ENCODE measurements around the gene WDR73.
A peak's percentile ranks its signal among the peaks of the same experiment; 100 is the strongest.

Gene WDR73

GRCh38 chr15:84606653-84607120 lies 47.4 kb downstream of the WDR73 start:
- no peak for DNase-seq (ENCODE audit: low read depth)
- TF ChIP-seq CTCF (conservative IDR thresholded peaks at IDR 0.05; ENCODE audit: control insufficient read depth, insufficient read depth, low read depth, low read length) = no peak
- H3K4me3 ChIP-seq (ENCODE audit: control insufficient read depth, low read depth, low read length) = no peak overlapping the region

GRCh38 chr15:84605554-84605882 lies 48.6 kb downstream of the WDR73 start:
- DNase-seq (ENCODE audit: low read depth) = no peak
- H3K4me3 ChIP-seq (ENCODE audit: control insufficient read depth, low read depth, low read length) = no peak overlapping the region
- no peak for TF ChIP-seq CTCF (conservative IDR thresholded peaks at IDR 0.05; ENCODE audit: control insufficient read depth, insufficient read depth, low read depth, low read length)

- peak; percentile 55 for DNase-seq (ENCODE audit: low read depth)
- TF ChIP-seq CTCF (conservative IDR thresholded peaks at IDR 0.05; ENCODE audit: control insufficient read depth, insufficient read depth, low read depth, low read length) = no peak
- no peak overlapping the region for H3K4me3 ChIP-seq (ENCODE audit: control insufficient read depth, low read depth, low read length)
Observed at GRCh38 chr15:84604826-84605553, 49.1 kb downstream of the WDR73 start.

GRCh38 chr15:84603630-84604379 lies 50.3 kb downstream of the WDR73 start:
- no peak for TF ChIP-seq CTCF (conservative IDR thresholded peaks at IDR 0.05; ENCODE audit: control insufficient read depth, insufficient read depth, low read depth, low read length)
- no peak overlapping the region for H3K4me3 ChIP-seq (ENCODE audit: control insufficient read depth, low read depth, low read length)
- DNase-seq (ENCODE audit: low read depth) = no peak

GRCh38 chr15:84601555-84601838 lies 52.6 kb downstream of the WDR73 start:
- DNase-seq (ENCODE audit: low read depth) = no peak
- TF ChIP-seq CTCF (conservative IDR thresholded peaks at IDR 0.05; ENCODE audit: control insufficient read depth, insufficient read depth, low read depth, low read length) = no peak
- H3K4me3 ChIP-seq (ENCODE audit: control insufficient read depth, low read depth, low read length) = peak overlapping the region; percentile 87

- peak; percentile 88 for DNase-seq (ENCODE audit: low read depth)
- peak within 1 kb of the TSS; percentile 87 for H3K4me3 ChIP-seq (ENCODE audit: control insufficient read depth, low read depth, low read length)
- TF ChIP-seq CTCF (conservative IDR thresholded peaks at IDR 0.05; ENCODE audit: control insufficient read depth, insufficient read depth, low read depth, low read length) = no peak
Observed at GRCh38 chr15:84600687-84601554, 53.2 kb downstream of the WDR73 start, which contains the start of gene ZSCAN2. Gene ZSCAN2 (plus strand): TSS chr15:84601009. CDS start chr15:84603928, 2,919 bp downstream.

Data from fibroblast of mammary gland (primary cell).